IPS DF 19.7 (cell line): ENCODE data around the gene SEMA3D.
"Not testable (repeated sequence)": the region's sequence is repeated elsewhere in the genome, so short reads cannot be mapped to it uniquely, and the experiment has no call there.

Experiments used
- DNase-seq: peaks from one replicate; pipeline ENCODE4 v3.0.0-alpha.2; 2013; ENCODE audit warnings: low read depth, low spot score

SEMA3D gene

GRCh38 chr7:84998665-84999064 is 188.2 kb downstream of the SEMA3D start:
- DNase-seq = no peak

GRCh38 chr7:84997626-84998025 is 189.2 kb downstream of the SEMA3D start:
- no peak for DNase-seq

GRCh38 chr7:84992954-84993353 is 193.9 kb downstream of the SEMA3D start:
- DNase-seq = not testable (repeated sequence)

- no peak for DNase-seq
Observed at GRCh38 chr7:84985073-84985784, 201.6 kb downstream of the SEMA3D start.

- no peak for DNase-seq
Observed at GRCh38 chr7:84982199-84982598, 204.7 kb downstream of the SEMA3D start.

- no peak for DNase-seq
Observed at GRCh38 chr7:84981055-84981976, 205.5 kb downstream of the SEMA3D start.

- DNase-seq = no peak
Observed at GRCh38 chr7:84975586-84976185, 211.2 kb downstream of the SEMA3D start.

GRCh38 chr7:84971360-84971759 is 215.5 kb downstream of the SEMA3D start:
- no peak for DNase-seq

GRCh38 chr7:84970670-84971069 is 216.2 kb downstream of the SEMA3D start:
- no peak for DNase-seq

GRCh38 chr7:84953234-84953633 is 233.6 kb downstream of the SEMA3D start:
- DNase-seq = no peak

GRCh38 chr7:84950836-84951235 is 236.0 kb downstream of the SEMA3D start:
- DNase-seq = no peak

- no peak for DNase-seq
Observed at GRCh38 chr7:84949501-84949900, 237.4 kb downstream of the SEMA3D start.

GRCh38 chr7:84949067-84949466 is 237.8 kb downstream of the SEMA3D start:
- no peak for DNase-seq

- no peak for DNase-seq
Observed at GRCh38 chr7:84948634-84949033, 238.2 kb downstream of the SEMA3D start.

- DNase-seq = no peak
Observed at GRCh38 chr7:84946549-84946948, 240.3 kb downstream of the SEMA3D start.
